Panc1 (cell line): ENCODE results near the gene ACOT4. TPM values are rescaled to one million over a fixed set of nuclear protein-coding genes. Genes with fewer than 3 reads are reported as not detected.
"Not testable (repeated sequence)": the region's sequence is repeated elsewhere in the genome, so short reads cannot be mapped to it uniquely, and the experiment has no call there.

Experiments
- ATAC-seq: fragments of 200-7000 bp; cut with Tn5 transposase; 2 replicates; pipeline ENCODE4 v1.9.1; 2020; ENCODE audit warnings: mild to moderate bottlenecking, moderate library complexity
- BruUV-seq: library from RNA; stranded (reverse); fragments of 400-500 nt; replicated peaks from 2 replicates; lab custom pipeline; 2021; lab: Mats Ljungman, UMichigan
- CTCF ChIA-PET: fragments of 300-600 bp; sonication (Branson Sonifier 250); formaldehyde crosslinking; loops from one replicate; lab custom pipeline; 2022; ENCODE audit warnings: antibody characterized with exemption; lab: Charles Lee
- POLR2A ChIA-PET: fragments of 300-600 bp; sonication (Branson Sonifier 250); formaldehyde crosslinking; loops from one replicate; lab custom pipeline; 2022; ENCODE audit warnings: antibody characterized with exemption; lab: Charles Lee
- DNase-seq: peaks from one replicate; pipeline ENCODE4 v3.0.0-alpha.2; 2010; ENCODE audit warnings: low read depth, low spot score
- H3K27ac ChIP-seq: 2 replicates; pipeline ENCODE4 v1.5.1; 2011; ENCODE audit warnings: mild to moderate bottlenecking, low read length, inconsistent platforms
- H3K27me3 ChIP-seq: fragments of 200-500 bp; sonication (Bioruptor generic); 2 replicates; pipeline ENCODE4 v1.6.0; 2014; ENCODE audit warnings: low read length, inconsistent platforms; ENCODE audit not compliant: control insufficient read depth, insufficient read depth
- H3K36me3 ChIP-seq: fragments of 200-500 bp; sonication (Bioruptor generic); 2 replicates; pipeline ENCODE4 v1.5.1; 2014; ENCODE audit warnings: inconsistent platforms, mild to moderate bottlenecking, low read length, moderate library complexity; ENCODE audit not compliant: control insufficient read depth, insufficient read depth
- H3K4me1 ChIP-seq: 2 replicates; pipeline ENCODE4 v1.5.1; 2011; ENCODE audit warnings: inconsistent platforms, mild to moderate bottlenecking, low read length, moderate library complexity; ENCODE audit not compliant: control insufficient read depth, insufficient read depth
- H3K4me3 ChIP-seq, 2 experiments: 2 replicates each; pipeline ENCODE4 v1.5.1; 2011 to 2012; ENCODE audit warnings: low read depth in 2 of 2, low read length in 2 of 2, mild to moderate bottlenecking in 2 of 2, inconsistent platforms in 1 of 2, moderate library complexity in 1 of 2
- H3K9me3 ChIP-seq: fragments of 200-500 bp; sonication (Bioruptor generic); 2 replicates; pipeline ENCODE4 v1.5.1; 2014; ENCODE audit warnings: low read depth, mild to moderate bottlenecking, inconsistent platforms, low read length, moderate library complexity; ENCODE audit not compliant: control insufficient read depth, insufficient read depth
- CTCF ChIP-seq: fragments of 450-650 bp; IDR thresholded peaks from 2 replicates; pipeline ENCODE4 v1.5.1; 2017; ENCODE audit warnings: mild to moderate bottlenecking
- POLR2AphosphoS5 ChIP-seq: IDR thresholded peaks from 2 replicates; pipeline ENCODE4 v1.6.1; 2012; ENCODE audit warnings: mild to moderate bottlenecking, low read depth, low read length, moderate library complexity
- REST ChIP-seq, 2 experiments: IDR thresholded peaks; 2 replicates each; pipeline ENCODE4 v1.6.1; 2011 to 2012; ENCODE audit warnings: low read depth in 2 of 2, control low read depth in 1 of 2, low read length in 1 of 2, mild to moderate bottlenecking in 1 of 2, moderate library complexity in 1 of 2; ENCODE audit not compliant: insufficient read depth in 1 of 2
- SIN3A ChIP-seq: IDR thresholded peaks from 2 replicates; pipeline ENCODE4 v1.6.1; 2012; ENCODE audit warnings: low read depth, mild to moderate bottlenecking, low read length, moderate library complexity, borderline replicate concordance; ENCODE audit not compliant: insufficient read depth
- TCF7L2 ChIP-seq: IDR thresholded peaks from 2 replicates; pipeline ENCODE4 v1.6.1; 2011; ENCODE audit warnings: mild to moderate bottlenecking, low read depth, low read length, inconsistent platforms
- in situ Hi-C: cut with HindIII; loops from 2 replicates; pipeline ENCODE4 v1.10.0; 2016; ENCODE audit warnings: low sequenced_read_pairs, low pct_unique_long_range_greater_than_20kb
- intact Hi-C: fragments of 100-400 bp; cut with micrococcal nuclease; formaldehyde crosslinking; loops from one replicate; pipeline ENCODE4 v1.10.0; 2022; ENCODE audit not compliant: unreplicated experiment
- total RNA-seq: library from RNA; stranded (reverse); gene quantifications from one replicate; pipeline ENCODE4 v1.2.1, GENCODE V29; 2021; ENCODE audit not compliant: unreplicated experiment

ACOT4 gene
- total RNA-seq, 1 experiment from 2014 or later = 2.7 TPM

- H3K4me3 ChIP-seq = no peak overlapping the region
- H3K4me1 ChIP-seq = no peaks in the 10 kb centered on the region
- DNase-seq (no peak), ATAC-seq (no peak)
- no peaks in the 10 kb centered on the region for H3K36me3 ChIP-seq
- ChIA-PET CTCF (no interaction called here), POLR2A (no interaction called here)
- H3K27me3 ChIP-seq = no peaks in the 10 kb centered on the region
- in situ Hi-C loops (no loop called here), intact Hi-C loops (no loop called here)
- H3K9me3 ChIP-seq = no peaks in the 10 kb centered on the region
- no peak for TF ChIP-seq TCF7L2
- TF ChIP-seq POLR2AphosphoS5 = no peak
- TF ChIP-seq SIN3A = no peak
- no peak for TF ChIP-seq REST (IDR thresholded peaks at IDR 0.05; ENCODE audit: insufficient read depth in 1 of 2, low read depth in 2 of 2, low read length in 1 of 2)
- no peak for TF ChIP-seq CTCF
- no peak overlapping the region for H3K27ac ChIP-seq
- BruUV-seq = no TSS peak
Observed at GRCh38 chr14:73588695-73589094, 3.0 kb upstream of the ACOT4 start.

DNA sequence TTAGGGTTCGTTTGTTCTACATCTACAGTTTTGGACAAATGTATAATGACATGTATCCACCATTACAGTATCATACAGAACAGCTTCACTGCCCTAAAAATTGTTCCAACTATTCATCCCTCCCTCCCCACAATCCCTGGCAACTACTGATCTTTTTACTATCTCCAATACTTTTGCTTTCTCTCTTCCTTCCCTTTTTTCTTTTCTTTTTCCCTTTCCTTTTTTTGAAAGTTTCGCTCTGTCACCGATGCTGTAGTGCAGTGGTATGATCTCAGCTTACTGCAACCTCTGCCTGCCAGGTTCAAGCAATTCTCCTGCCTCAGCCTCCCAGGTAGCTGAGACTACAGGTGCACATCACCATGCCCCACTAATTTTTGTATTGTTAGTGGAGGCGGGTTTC lies 2.6 kb upstream of the ACOT4 start:
- Histone ChIP-seq H3K9me3 (no peaks in the 10 kb centered on the region), H3K4me3 (no peak overlapping the region), H3K36me3 (no peaks in the 10 kb centered on the region), H3K4me1 (no peaks in the 10 kb centered on the region), H3K27me3 (no peaks in the 10 kb centered on the region), H3K27ac (no peak overlapping the region)
- POLR2A ChIA-PET = no interaction called here
- intact Hi-C loops (no loop called here), in situ Hi-C loops (no loop called here)
- CTCF ChIA-PET = no interaction called here
- TF ChIP-seq CTCF = no peak
- ATAC-seq = no peak
- DNase-seq = no peak
- BruUV-seq = no TSS peak

- BruUV-seq, intact Hi-C loops, H3K9me3 ChIP-seq, H3K36me3 ChIP-seq, ATAC-seq, H3K4me1 ChIP-seq, POLR2A ChIA-PET, DNase-seq, in situ Hi-C loops, H3K27me3 ChIP-seq, H3K4me3 ChIP-seq, H3K27ac ChIP-seq, CTCF ChIA-PET: not testable (repeated sequence)
Observed at GRCh38 chr14:73590673-73591004, 1.0 kb upstream of the ACOT4 start.
